Measurements from ENCODE around the gene C17orf50.

GRCh38 chr17:35735036-35735805, 25.5 kb upstream of the C17orf50 start:
- TF ChIP-seq CTCF (IDR thresholded peaks at IDR 0.05) (no peak), EP300 (IDR thresholded peaks at IDR 0.05) (no peak), POLR2A (IDR thresholded peaks at IDR 0.05) (no peak)

All from tibial nerve (tissue), 4 donors.